HG03103 (cell line): ENCODE data around the gene PHOX2B.
"Not testable (repeated sequence)": the region's sequence is repeated elsewhere in the genome, so short reads cannot be mapped to it uniquely, and the experiment has no call there.

Source experiments
- ATAC-seq: cut with Tn5 transposase; IDR thresholded peaks from one replicate; pipeline ENCODE4 v1.9.1; 2021; ENCODE audit warnings: low read depth; ENCODE audit not compliant: unreplicated experiment

PHOX2B gene

DNA sequence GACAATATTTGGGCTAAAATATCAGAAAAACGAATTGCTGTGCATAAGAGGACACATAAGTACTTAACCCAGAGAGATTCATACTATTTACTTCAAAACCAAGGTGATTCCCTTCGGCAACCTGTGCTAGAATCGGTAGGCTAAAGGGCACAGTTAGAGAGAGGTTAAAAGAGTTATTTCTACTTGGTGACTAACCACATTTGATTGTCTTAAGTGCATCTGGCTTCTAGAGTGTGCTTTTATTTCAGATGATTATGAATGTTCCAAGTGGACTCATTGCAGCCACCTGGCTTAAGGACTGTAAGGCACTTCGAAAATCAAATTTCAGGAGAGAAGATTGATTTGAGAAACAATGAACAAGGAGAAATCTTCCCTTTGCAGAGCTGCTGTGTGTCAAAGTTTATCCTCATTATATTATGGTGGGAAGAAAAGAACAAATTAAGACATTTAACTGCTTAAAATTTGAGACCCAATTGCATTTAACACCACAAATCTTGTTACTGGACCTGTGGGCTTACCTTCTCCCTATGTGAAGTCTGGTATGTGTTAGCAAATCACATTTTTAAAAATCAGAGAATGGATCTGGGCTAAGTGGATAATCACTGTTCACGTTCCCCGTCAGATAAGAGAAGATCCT, 34.0 kb downstream of the PHOX2B start:
- ATAC-seq = no peak

DNA sequence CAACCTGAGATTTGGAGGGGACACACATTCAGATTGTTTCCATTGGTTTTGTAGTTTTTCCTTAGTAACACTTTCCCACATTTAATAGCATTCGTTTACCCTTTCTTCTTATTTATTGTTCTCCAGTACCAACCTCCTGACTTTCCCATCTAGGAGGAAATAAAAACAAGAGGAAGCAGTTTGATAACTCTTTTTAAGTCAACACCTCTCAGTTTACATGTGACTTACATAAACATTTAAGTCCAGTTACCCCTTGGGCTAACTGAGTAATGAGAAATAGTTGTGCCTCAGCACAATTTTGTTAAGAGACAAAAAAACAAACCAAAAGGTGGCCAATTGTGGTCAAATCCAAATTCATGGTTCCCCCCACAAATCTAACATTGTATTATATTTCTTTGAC, 34.8 kb downstream of the PHOX2B start:
- no peak for ATAC-seq

DNA sequence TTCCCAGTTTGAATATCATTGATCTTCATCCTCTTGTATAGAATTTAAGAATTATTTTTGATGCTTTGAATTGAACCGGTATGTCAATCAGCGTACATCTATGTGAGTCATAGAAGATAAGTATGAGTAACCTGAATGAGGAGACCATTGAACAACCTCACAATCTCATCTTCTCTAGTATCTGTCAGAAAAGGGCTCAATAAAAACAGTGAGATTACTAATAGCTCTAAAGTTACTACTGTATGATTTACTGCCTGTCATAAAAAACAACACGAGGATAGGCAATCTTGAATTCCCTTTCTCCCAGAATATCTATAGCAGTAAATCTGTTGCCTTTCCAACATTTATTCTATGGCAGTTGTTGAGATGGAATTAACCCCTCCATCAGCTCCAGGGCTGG, 36.1 kb downstream of the PHOX2B start:
- no peak for ATAC-seq

DNA sequence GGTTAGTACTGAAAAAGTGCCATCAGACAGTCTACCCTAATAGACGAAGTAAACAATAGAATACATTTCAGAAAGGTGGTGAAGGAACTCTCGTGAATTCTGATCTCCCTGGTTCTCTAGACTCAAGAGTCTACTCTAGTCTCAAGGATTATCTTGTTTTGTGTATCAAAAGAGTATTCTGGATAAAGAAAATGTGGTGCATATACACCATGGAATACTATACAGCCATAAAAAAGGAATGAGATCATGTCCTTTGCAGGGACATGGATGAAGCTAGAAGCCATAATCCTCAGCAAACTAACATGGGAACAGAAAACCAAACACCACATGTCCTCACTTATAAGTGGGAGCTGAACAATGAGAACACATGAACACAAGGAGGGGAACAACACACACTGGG, 36.9 kb downstream of the PHOX2B start:
- ATAC-seq = not testable (repeated sequence)

DNA sequence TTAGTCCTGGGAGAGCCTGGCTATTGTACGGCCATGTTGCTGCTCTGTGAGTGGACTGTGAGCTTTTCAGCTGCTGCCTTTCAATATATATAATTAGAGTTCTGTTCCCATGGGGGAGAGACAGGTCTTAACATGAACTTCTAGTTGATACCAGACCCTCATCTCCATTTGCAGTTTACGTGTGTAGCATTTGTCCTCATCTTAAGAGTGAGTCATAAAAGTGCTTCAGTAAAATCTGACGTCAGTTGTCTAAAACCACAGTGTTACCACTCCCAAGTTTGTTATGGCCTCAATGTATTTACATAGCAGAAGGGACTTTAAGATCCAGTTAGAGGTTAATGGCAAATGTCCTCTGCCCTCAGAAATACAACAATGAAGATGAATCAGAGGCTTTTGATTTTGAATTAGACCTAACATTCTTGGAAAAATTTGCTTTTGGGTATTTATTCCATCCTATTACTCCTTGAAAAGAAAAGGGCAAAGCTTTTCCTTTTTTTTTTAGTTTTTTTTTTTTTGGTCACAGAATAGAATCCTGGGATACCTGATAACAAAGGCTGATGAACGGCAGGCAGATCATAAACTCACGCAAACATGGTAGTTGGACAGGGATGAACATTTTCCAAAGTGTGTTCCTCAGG, 38.6 kb downstream of the PHOX2B start:
- ATAC-seq = no peak

DNA sequence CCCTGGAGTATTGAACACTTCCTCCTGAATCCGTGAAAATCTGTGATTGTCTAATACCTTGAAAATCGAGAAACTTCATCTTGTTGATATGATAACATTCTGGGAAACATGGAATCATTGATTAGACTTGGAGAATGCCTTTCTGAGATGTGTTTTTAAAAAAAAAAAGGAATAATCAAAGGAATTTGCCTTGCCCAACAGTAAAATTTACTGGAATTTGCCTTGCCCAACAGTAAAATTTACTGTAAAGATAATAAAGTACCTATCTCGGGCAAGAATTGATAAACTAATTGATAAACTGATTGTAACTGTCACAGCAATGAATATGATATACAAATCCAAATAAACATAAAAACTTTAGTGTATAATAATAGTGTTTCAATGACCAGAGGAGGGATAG, 44.7 kb downstream of the PHOX2B start:
- ATAC-seq = no peak

DNA sequence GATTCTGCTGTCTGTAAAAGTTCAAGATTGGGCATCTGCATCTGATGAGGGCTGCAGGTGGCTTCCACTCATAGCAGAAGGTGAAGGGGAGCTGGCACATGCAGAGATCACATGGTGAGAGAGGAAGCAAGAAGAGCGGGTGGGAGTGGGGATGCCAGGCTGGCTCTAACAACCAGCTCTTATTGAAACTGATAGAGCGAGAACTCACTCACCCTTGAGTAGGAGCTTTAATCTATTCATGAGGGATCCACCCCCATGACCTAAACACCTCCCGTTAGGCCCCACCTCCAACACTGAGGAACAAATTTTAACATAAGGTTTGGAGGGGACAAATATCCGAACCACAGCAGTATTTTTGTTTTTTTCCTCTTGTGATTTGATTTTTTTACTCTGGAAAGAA, 45.8 kb downstream of the PHOX2B start:
- no peak for ATAC-seq

DNA sequence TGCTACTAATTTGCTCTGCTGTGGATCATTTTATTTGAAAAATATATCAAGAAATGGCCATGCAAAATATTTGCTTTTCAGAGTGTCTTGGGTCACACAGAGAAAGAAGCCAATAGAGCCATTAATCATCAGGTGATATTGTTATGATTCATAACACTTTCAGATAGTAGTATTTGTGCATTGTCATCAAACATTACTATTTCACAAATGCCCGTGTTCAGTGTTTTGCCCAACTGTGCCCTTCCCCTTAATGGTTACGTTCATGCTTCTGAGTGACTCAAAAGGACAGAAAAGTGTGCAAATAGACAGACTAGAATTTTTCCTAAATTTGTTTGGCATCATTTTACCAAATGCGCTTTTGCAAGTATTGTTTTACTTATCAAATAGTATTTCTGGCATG, 46.5 kb downstream of the PHOX2B start:
- ATAC-seq = no peak

DNA sequence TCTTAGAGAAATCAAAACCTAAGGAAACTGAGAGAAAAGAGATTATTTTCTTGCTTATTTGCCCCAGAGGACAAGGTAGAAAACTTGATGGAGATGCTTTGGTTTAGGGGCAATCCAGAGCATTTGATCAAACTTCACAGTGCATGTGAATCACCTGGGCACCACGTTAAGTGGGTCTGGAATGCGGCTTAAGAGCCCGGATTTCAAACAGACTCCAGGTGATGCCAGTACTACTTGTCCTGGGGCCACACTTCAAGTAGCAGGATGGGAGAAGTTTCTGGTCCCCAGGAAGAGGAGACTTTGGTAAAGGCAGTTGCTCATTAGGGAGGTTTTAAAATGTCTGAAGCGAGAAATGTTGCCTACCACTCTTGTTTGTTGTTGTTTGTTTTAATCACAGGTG, 51.8 kb downstream of the PHOX2B start:
- no peak for ATAC-seq

DNA sequence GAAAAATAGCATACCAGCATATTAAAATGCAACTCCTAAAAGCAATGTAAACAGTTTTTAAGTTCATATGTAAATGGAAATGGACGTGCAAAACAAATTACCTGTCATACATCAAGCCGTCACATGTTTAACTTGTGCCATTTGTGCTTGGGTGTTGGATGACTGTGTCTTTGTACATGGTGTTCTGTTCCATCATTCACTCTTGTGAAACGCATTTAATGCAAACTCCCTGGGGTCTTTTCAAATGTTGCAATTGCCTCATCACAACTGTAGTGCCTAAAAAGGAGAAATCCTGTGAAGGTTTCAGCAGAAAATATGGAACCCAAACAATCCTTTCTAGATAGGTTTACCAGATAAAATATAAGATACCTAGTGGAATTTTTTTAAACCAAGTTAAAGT, 52.4 kb downstream of the PHOX2B start:
- no peak for ATAC-seq
